Measurements from ENCODE around the gene C11orf16. TPM values are rescaled to one million over a fixed set of nuclear protein-coding genes. Genes with fewer than 3 reads are reported as not detected.
A peak's percentile ranks its signal among the peaks of the same experiment; 100 is the strongest.

C11orf16 gene
- total and polyA plus RNA-seq, 12 donors, result 0.21 TPM; not detected in 11

GRCh38 chr11:8922691-8923090 lies 10.1 kb downstream of the C11orf16 start:
- no peak for ATAC-seq
- no peak overlapping the region for H3K27ac ChIP-seq
- H3K9me3 ChIP-seq, result no peaks in the 10 kb centered on the region
- TF ChIP-seq CTCF (IDR thresholded peaks at IDR 0.05), result no peak
- peaks cover 0 to 3% (median 0%) of the 10 kb centered on the region in 9 donors for H3K4me1 ChIP-seq
- intact Hi-C loops (cut with DNase I), result no loop called here
- H3K4me3 ChIP-seq, result no peak overlapping the region
- no peak for DNase-seq
- no peaks in the 10 kb centered on the region for H3K27me3 ChIP-seq
- H3K36me3 ChIP-seq, result peaks cover 0 to 74% (median 35%) of the 10 kb centered on the region in 9 donors
- 82 to 84% methylated on average over 5 of the region's 5 CpGs for WGBS, 2 donors

GRCh38 chr11:8917157-8917825 lies 15.5 kb downstream of the C11orf16 start:
- ATAC-seq, result peak in 5 of 8 donors; percentile 49 to 64 (median 58)

GRCh38 chr11:8914661-8915018 lies 18.1 kb downstream of the C11orf16 start:
- peaks cover 0 to 53% (median 35%) of the 10 kb centered on the region in 9 donors for H3K4me1 ChIP-seq
- H3K36me3 ChIP-seq, result peaks cover 0 to 50% (median 16%) of the 10 kb centered on the region in 9 donors
- H3K27me3 ChIP-seq, result no peaks in the 10 kb centered on the region
- H3K27ac ChIP-seq, result peak overlapping the region in 8 of 10 donors; percentile 33 to 76 (median 52)
- DNase-seq (no peak), ATAC-seq (no peak)
- peak overlapping the region in 6 of 10 donors; percentile 6 to 32 (median 22) for H3K4me3 ChIP-seq
- 40 to 43% methylated on average over 4 of the region's 4 CpGs for WGBS, 2 donors
- no peaks in the 10 kb centered on the region for H3K9me3 ChIP-seq
- TF ChIP-seq CTCF (IDR thresholded peaks at IDR 0.05), result peak in 1 of 9 donors; percentile 1
- intact Hi-C loops (cut with DNase I), result loop anchor here in 7 of 10 donors (5.0 to 10.0 kb wide), 12 partner anchors 42 to 237 kb away; partner anchors contain the start of genes TMEM9B (in 3 of the 7), RPL27A (in 2 of the 7) and TRIM66 (in 2 of the 7)

More at GRCh38 chr11:8917157-8917825, 15.5 kb downstream of the C11orf16 start:
- DNase-seq, result no peak
- Histone ChIP-seq H3K36me3 (peaks cover 0 to 76% (median 30%) of the 10 kb centered on the region in 9 donors), H3K27me3 (no peaks in the 10 kb centered on the region), H3K9me3 (no peaks in the 10 kb centered on the region), H3K27ac (peak overlapping the region in 6 of 10 donors; percentile 4 to 74 (median 36)), H3K4me3 (peak overlapping the region in 1 of 10 donors; percentile 21), H3K4me1 (peaks cover 0 to 40% (median 28%) of the 10 kb centered on the region in 9 donors)
- WGBS, 2 donors, result 56 to 68% methylated on average over 5 of the region's 5 CpGs
- intact Hi-C loops (cut with DNase I), result loop anchor here in 5 of 10 donors (5.0 to 10.0 kb wide), 6 partner anchors 40 to 232 kb away; partner anchors contain the start of genes RPL27A (in 1 of the 5), TMEM9B (in 1 of the 5) and TRIM66 (in 1 of the 5)
- no peak for TF ChIP-seq CTCF (IDR thresholded peaks at IDR 0.05)

- Histone ChIP-seq H3K36me3 (peaks cover 0 to 45% (median 11%) of the 10 kb centered on the region in 9 donors), H3K4me3 (peak overlapping the region in 6 of 10 donors; percentile 6 to 32 (median 22)), H3K27ac (peak overlapping the region in 9 of 10 donors; percentile 34 to 76 (median 45)), H3K4me1 (peaks cover 0 to 58% (median 37%) of the 10 kb centered on the region in 9 donors), H3K9me3 (no peaks in the 10 kb centered on the region), H3K27me3 (no peaks in the 10 kb centered on the region)
- intact Hi-C loops (cut with DNase I), result loop anchor here in 6 of 10 donors (5.0 to 10.0 kb wide), 11 partner anchors 42 to 237 kb away; partner anchors contain the start of genes RPL27A (in 2 of the 6), TMEM9B (in 2 of the 6) and TRIM66 (in 2 of the 6)
- DNase-seq (peak in 1 of 2 donors; percentile 28), ATAC-seq (peak in 3 of 8 donors; percentile 3 to 25 (median 7))
- WGBS, 2 donors, result 16 to 17% methylated on average over 9 of the region's 9 CpGs
- peak in 8 of 9 donors; percentile 25 to 71 (median 60) for TF ChIP-seq CTCF (IDR thresholded peaks at IDR 0.05)
These were observed 18.6 kb downstream of the C11orf16 start for GRCh38 chr11:8913961-8914660.

Data from heart right ventricle (tissue), 16 donors.